CD4-positive, alpha-beta T cell treated with Interleukin-15 for 4 hours (primary cell): ENCODE measurements around the gene MMP23B.

Experiments
- DNase-seq: peaks from one replicate; pipeline ENCODE4 v3.0.0-alpha.2; 2020; ENCODE audit warnings: low spot score

Gene MMP23B

DNA sequence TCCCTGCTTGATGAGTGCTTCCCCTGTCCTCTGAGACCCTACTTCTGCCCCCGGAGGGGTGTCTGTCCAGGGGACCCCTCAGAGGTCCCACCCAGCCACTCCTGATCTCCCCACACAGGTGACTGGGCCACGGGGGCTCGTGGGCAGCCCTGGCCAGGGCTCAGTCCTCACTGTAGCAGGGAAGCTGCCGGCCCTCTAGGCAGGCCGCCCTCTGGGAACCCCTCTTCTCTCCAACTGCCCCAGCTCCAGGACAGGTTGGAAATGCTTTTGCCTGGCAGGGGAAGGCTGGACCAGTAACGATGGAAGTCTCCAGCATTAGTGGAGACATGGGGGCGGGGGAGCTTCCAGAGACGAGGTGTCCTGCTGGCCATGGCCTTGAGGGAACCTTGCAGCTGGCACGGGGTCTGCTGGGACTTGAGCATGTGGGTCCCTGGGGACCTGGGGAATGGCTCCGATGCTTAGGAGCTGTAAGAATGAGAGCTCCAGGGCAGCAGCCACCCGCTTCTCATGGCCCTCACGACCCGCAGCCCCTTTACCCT, 28.9 kb upstream of the MMP23B start:
- DNase-seq = no peak

DNA sequence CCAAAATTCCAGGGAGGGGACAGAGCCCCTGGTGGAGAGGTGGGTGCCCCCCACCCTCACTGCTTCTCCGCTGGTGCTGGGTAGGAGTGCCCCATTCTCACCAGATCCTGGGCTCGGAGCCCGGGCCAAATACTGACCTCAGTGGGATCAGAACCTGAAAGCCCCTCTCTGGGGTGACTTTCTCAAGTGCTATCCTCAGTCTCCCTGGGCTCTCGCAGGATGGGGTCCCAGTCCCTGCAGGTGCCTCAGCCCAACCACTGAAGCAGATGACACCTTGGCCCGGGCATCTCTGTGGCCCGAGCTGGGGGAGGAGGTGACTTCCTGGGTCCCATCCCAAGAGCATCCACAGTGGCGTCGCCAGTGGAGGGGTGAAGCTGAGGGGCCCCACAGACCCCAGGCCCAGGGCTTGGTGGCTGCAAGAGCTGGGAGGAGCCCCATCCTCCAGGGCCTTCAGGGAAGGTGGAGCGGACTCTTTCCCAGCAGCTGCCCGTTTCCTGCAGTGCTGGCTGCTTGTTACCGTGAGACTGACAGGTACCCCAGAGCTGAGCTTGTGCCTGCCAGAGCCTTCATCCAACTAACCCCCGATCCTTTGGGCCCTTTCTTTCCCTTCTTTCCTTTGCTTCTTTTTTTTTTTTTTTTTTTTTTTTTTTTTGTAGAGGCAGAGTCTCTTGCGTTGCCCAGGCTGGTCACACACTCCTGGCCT, 28.2 kb upstream of the MMP23B start:
- DNase-seq = no peak

GRCh38 chr1:1604374-1605033, 27.5 kb upstream of the MMP23B start:
- no peak for DNase-seq

DNA sequence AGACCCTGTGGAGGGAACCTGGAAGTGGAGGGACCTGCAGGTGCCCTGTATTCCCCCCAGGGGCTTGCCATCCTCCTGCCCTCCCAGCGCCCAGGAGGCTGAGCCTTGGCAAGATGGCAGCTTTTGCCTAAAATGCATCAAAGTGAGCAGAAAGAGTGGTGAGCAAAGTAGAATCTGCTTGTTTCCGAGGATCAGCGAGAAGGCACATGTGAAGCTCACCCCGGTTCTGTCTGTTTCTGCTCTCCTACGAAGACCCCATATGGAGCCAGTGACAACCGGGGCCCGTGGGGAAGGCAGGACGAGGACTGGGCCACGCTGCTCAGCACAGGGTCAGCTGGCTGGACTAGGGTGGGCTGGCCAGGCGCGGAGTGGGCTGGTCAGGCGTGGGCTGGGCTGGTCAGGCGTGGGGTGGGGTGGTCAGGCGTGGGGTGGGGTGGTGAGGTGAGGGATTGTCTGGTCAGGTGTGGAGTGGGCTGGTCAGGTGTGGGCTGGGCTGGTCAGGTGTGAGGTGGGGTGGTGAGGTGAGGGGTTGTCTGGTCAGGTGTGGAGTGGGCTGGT, 26.9 kb upstream of the MMP23B start:
- no peak for DNase-seq

- DNase-seq = no peak
Observed at GRCh38 chr1:1605724-1606123, 26.2 kb upstream of the MMP23B start.

- DNase-seq = no peak
Observed at GRCh38 chr1:1606232-1606631, 25.7 kb upstream of the MMP23B start.

DNA sequence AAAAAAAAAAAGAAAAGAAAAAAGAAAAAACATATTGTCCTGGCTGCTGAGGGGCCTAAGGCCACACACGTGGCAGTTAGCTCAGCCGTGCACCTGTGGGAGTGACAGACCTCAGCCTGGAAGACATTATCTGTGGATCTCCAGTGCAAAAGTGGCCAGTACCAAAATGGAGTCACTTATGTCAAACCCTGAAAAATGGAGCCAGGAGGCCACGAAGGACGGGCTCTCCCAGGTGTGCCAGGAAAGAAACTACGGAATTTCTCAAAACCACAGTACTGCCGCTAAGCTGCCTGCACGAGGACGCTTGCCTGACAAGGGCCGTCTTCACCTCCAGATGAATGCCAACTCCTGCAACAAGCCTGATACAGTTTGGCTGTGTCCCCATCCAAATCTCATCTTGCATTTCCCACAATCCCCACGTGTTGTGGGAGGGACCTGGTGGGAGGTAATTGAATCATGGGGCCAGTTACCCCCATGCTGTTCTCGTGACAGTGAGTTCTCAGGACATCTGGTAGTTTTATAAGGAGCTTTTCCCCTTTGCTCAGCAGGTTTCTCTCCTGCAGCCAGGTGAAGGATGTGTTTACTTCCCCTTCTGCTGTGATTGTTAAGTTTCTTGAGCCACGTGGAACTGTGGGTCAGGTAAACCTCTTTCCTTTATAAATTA, 22.0 kb upstream of the MMP23B start:
- DNase-seq = no peak

GRCh38 chr1:1610796-1611195, 21.2 kb upstream of the MMP23B start:
- DNase-seq = no peak

- DNase-seq = no peak
Observed at GRCh38 chr1:1612104-1612400, 19.9 kb upstream of the MMP23B start.

DNA sequence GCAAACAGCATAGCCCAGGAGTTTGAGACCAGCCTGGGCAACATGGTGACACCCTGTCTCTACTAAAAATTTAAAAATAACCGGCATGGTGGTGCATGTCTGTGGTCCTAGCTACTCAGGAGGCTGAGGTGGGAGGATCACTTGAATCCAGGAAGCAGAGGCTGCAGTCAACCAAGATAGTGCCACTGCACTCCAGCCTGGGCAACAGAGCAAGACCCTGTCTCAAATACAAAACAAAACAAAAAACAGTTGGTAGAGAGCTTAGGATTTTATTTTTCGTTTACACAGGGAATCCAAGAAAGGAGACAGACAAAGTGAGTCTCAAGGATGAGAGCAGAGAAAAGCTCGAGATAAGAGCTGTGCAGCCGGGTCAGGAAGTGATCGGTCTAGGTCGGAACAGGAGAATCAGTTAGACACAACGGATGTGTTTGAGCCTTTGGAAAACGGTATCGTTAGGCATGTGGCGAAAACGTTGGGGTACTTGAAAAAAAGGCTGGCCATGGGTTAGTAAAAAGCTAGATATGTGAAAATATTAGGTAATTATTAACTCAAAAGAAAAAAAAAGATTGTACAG, 18.4 kb upstream of the MMP23B start:
- DNase-seq = no peak

GRCh38 chr1:1614204-1614953, 17.6 kb upstream of the MMP23B start:
- peak; percentile 70 for DNase-seq

GRCh38 chr1:1614954-1615255, 17.1 kb upstream of the MMP23B start:
- no peak for DNase-seq

GRCh38 chr1:1615256-1616044, 16.5 kb upstream of the MMP23B start, which contains the start of gene MIB2:
TSS of gene MIB2 (plus strand) at chr1:1615500. CDS start at chr1:1623453, 7,953 bp downstream.
- DNase-seq = peak; percentile 98

- DNase-seq = no peak
Observed at GRCh38 chr1:1616045-1616790, 15.8 kb upstream of the MMP23B start.

GRCh38 chr1:1616838-1617237, 15.1 kb upstream of the MMP23B start:
- no peak for DNase-seq

DNA sequence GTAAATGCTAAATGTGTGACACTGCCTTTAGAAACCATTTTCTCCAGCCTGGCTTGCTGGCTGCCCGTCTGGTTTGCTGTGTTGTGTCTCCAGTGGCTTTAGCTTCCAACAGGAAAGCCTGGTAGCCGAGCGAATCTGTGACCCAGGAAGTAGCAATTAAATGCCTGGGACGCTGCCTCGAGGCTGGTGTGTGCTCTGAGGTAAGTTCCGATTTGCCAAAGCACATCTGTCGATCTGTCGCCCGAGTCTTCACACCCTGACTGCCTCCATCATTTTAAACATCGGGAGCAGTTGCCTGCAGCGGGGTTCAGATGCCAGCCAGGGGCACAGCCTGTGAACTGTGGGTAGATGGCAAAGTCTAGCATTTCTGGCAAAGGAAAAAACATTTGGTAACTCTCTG, 14.5 kb upstream of the MMP23B start:
- DNase-seq = no peak

- no peak for DNase-seq
Observed at GRCh38 chr1:1617925-1618324, 14.0 kb upstream of the MMP23B start.

- DNase-seq = no peak
Observed at GRCh38 chr1:1618396-1619068, 13.4 kb upstream of the MMP23B start.

DNA sequence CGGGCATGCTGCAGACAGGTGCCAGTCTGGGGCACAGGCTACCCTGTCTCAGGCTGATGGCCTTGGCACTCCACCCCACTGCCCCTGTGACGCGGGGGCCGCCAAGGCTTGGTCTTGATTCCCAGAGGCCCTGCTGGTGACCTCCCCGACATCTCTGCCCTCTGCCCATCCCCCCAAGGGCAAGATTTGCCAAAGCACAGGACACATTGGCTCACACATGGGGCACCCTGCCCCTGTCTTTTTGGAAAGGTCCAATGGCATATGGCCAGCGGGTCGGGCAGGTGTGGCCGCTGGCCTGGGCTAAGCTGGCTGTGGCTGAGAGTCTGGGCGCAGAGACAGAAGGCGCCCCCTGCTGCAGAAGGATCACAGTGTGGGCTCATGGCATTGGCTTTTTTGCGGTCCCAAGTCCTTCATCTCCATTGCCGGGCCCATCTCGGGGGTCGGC, 12.0 kb upstream of the MMP23B start:
- DNase-seq = no peak
